Endothelial cell of umbilical vein (primary cell): Measurements from ENCODE around the gene ENKD1.

Experiments
- CTCF ChIP-seq, 2 donors: IDR thresholded peaks; 1 replicate in 1 of 2; 2 replicates in 1 of 2; pipeline ENCODE4 v1.5.1; 2011; ENCODE audit warnings: low read length in 2 of 2, mild to moderate bottlenecking in 2 of 2, moderate library complexity in 2 of 2, control low read depth in 1 of 2, inconsistent platforms in 1 of 2, low read depth in 1 of 2; ENCODE audit not compliant: insufficient read depth in 1 of 2; ENCODE audit errors: extremely low read depth in 1 of 2
- POLR2AphosphoS5 ChIP-seq: IDR thresholded peaks from 2 replicates; pipeline ENCODE4 v1.6.1; 2012; ENCODE audit warnings: low read depth, mild to moderate bottlenecking, control low read depth, low read length, moderate library complexity; ENCODE audit not compliant: insufficient read depth

DNA sequence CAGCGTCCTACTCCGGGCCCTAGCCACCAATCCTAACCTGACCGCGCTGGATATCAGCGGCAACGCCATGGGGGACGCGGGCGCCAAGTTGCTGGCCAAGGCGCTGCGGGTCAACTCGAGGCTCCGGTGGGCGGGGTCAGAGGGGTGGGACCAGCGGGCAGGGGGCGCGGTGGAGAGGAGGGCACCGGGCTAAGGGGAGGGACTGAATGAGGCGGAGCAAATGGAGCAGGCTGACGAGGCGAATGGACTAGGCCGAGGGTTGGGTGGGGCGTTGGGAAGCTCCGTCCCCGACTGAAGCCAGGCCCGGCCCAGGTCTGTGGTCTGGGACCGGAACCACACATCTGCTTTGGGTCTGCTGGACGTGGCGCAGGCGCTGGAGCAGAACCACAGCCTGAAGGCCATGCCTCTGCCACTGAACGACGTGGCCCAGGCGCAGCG is 17.0 kb downstream of the ENKD1 start:
- no peak for TF ChIP-seq POLR2AphosphoS5
- no peak for TF ChIP-seq CTCF (IDR thresholded peaks at IDR 0.05; ENCODE audit: extremely low read depth in 1 of 2, insufficient read depth in 1 of 2, low read depth in 1 of 2, low read length in 2 of 2)
